ENCODE results near the gene PRLR. TPM values are rescaled to one million over a fixed set of nuclear protein-coding genes. Genes with fewer than 3 reads are reported as not detected.

The PRLR gene
- total and polyA plus RNA-seq, 10 of the 15 experiments (the other 5 are each of a cell fraction or from before 2014, with no cell fraction given) = 0.03 to 8.1 (median 0.20) TPM

DNA sequence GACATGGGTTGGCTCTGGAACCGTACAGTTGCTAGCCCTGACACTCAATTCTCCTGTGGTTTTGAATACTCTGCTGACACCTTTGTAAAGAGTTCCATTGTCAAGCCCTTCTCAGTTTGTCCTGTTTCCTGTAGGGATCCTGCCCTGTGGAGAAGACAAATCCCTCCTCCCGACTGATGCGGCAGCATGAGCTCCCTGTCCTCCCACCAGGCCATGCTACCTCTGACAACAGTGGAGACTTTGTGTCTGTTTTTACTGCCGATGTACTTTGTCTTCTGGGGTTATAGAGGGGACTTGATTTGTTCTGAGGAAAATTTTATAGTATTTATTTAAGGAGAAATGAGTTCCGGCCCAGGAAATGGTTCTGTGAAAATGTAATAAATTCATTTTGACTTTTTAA is 57.8 kb downstream of the PRLR start (continued):
- TF ChIP-seq, protein P1, sequence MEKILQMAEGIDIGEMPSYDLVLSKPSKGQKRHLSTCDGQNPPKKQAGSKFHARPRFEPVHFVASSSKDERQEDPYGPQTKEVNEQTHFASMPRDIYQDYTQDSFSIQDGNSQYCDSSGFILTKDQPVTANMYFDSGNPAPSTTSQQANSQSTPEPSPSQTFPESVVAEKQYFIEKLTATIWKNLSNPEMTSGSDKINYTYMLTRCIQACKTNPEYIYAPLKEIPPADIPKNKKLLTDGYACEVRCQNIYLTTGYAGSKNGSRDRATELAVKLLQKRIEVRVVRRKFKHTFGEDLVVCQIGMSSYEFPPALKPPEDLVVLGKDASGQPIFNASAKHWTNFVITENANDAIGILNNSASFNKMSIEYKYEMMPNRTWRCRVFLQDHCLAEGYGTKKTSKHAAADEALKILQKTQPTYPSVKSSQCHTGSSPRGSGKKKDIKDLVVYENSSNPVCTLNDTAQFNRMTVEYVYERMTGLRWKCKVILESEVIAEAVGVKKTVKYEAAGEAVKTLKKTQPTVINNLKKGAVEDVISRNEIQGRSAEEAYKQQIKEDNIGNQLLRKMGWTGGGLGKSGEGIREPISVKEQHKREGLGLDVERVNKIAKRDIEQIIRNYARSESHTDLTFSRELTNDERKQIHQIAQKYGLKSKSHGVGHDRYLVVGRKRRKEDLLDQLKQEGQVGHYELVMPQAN (conservative IDR thresholded peaks at IDR 0.05) = no peak
- TF ChIP-seq MYB (IDR thresholded peaks at IDR 0.05; ENCODE audit: borderline replicate concordance, low read depth, low read length) = no peak
- TF ChIP-seq, protein P2, sequence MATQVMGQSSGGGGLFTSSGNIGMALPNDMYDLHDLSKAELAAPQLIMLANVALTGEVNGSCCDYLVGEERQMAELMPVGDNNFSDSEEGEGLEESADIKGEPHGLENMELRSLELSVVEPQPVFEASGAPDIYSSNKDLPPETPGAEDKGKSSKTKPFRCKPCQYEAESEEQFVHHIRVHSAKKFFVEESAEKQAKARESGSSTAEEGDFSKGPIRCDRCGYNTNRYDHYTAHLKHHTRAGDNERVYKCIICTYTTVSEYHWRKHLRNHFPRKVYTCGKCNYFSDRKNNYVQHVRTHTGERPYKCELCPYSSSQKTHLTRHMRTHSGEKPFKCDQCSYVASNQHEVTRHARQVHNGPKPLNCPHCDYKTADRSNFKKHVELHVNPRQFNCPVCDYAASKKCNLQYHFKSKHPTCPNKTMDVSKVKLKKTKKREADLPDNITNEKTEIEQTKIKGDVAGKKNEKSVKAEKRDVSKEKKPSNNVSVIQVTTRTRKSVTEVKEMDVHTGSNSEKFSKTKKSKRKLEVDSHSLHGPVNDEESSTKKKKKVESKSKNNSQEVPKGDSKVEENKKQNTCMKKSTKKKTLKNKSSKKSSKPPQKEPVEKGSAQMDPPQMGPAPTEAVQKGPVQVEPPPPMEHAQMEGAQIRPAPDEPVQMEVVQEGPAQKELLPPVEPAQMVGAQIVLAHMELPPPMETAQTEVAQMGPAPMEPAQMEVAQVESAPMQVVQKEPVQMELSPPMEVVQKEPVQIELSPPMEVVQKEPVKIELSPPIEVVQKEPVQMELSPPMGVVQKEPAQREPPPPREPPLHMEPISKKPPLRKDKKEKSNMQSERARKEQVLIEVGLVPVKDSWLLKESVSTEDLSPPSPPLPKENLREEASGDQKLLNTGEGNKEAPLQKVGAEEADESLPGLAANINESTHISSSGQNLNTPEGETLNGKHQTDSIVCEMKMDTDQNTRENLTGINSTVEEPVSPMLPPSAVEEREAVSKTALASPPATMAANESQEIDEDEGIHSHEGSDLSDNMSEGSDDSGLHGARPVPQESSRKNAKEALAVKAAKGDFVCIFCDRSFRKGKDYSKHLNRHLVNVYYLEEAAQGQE (IDR thresholded peaks at IDR 0.05; ENCODE audit: low read depth, low read length) = no peak
- no peak for TF ChIP-seq HDGF (IDR thresholded peaks at IDR 0.05)
- TF ChIP-seq STAT1 (conservative IDR thresholded peaks at IDR 0.05) = no peak
- TF ChIP-seq CHD1 (IDR thresholded peaks at IDR 0.05; ENCODE audit: low read depth, low read length) = no peak
- TF ChIP-seq, protein P3, sequence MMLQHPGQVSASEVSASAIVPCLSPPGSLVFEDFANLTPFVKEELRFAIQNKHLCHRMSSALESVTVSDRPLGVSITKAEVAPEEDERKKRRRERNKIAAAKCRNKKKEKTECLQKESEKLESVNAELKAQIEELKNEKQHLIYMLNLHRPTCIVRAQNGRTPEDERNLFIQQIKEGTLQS (IDR thresholded peaks at IDR 0.05; ENCODE audit: borderline replicate concordance, extremely low read depth, low read depth, low read length) = no peak
- TF ChIP-seq RAD51 (IDR thresholded peaks at IDR 0.05) = no peak
- no peak for TF ChIP-seq PML (IDR thresholded peaks at IDR 0.05; ENCODE audit: low read length)
